Fibroblast of lung (primary cell): ENCODE data around the gene TMEM132C. TPM values are rescaled to one million over a fixed set of nuclear protein-coding genes. Genes with fewer than 3 reads are reported as not detected.

ENCODE experiments used
- DNase-seq, 2 donors: peaks; one replicate each; pipeline versions ENCODE4 v3.0.0 to v3.0.0-alpha.2; 2010; ENCODE audit warnings: low read depth in 2 of 2
- H2AFZ ChIP-seq: 2 replicates; pipeline ENCODE4 v1.5.1; 2012; ENCODE audit warnings: low read length, control low read depth, inconsistent platforms
- H3K27ac ChIP-seq: 2 replicates; pipeline ENCODE4 v1.5.1; 2011; ENCODE audit warnings: low read length, control low read depth; ENCODE audit not compliant: insufficient read depth
- H3K27me3 ChIP-seq: 2 replicates; pipeline ENCODE4 v1.5.1; 2011; ENCODE audit warnings: mild to moderate bottlenecking, low read length; ENCODE audit not compliant: control insufficient read depth, insufficient read depth
- H3K36me3 ChIP-seq: 2 replicates; pipeline ENCODE4 v1.5.1; 2011; ENCODE audit warnings: low read length; ENCODE audit not compliant: control insufficient read depth, insufficient read depth
- H3K4me1 ChIP-seq: 2 replicates; pipeline ENCODE4 v1.5.1; 2011; ENCODE audit warnings: low read length; ENCODE audit not compliant: control insufficient read depth, insufficient read depth; ENCODE audit errors: extremely low read depth
- H3K4me2 ChIP-seq: 2 replicates; pipeline ENCODE4 v1.5.1; 2011; ENCODE audit warnings: low read length, control low read depth; ENCODE audit not compliant: insufficient read depth; ENCODE audit errors: extremely low read depth
- H3K4me3 ChIP-seq, 4 experiments: fragments of 200-600 bp in 1 of 4; sonication (generic) in 1 of 4; replicated peaks in 1 of 4; 2 replicates each; pipeline ENCODE4 v1.5.1; 2011 to 2016; ENCODE audit warnings: low read length in 4 of 4, low read depth in 3 of 4, mild to moderate bottlenecking in 3 of 4, control low read depth in 2 of 4, inconsistent platforms in 1 of 4, mixed read lengths in 1 of 4; ENCODE audit not compliant: insufficient read depth in 1 of 4; ENCODE audit errors: control extremely low read depth in 1 of 4
- H3K79me2 ChIP-seq: 2 replicates; pipeline ENCODE4 v1.5.1; 2012; ENCODE audit warnings: mild to moderate bottlenecking, low read length, inconsistent platforms; ENCODE audit not compliant: control insufficient read depth, insufficient read depth
- H3K9ac ChIP-seq: 2 replicates; pipeline ENCODE4 v1.5.1; 2011; ENCODE audit warnings: mild to moderate bottlenecking, low read length, control low read depth; ENCODE audit not compliant: insufficient read depth
- H3K9me3 ChIP-seq: 2 replicates; pipeline ENCODE4 v1.5.1; 2012; ENCODE audit warnings: low read depth, low read length; ENCODE audit not compliant: control insufficient read depth, insufficient read depth
- H4K20me1 ChIP-seq: 2 replicates; pipeline ENCODE4 v1.5.1; 2011; ENCODE audit warnings: low read length; ENCODE audit not compliant: control insufficient read depth, insufficient read depth; ENCODE audit errors: extremely low read depth
- CTCF ChIP-seq, 2 donors: IDR thresholded peaks in 1 of 2; conservative IDR thresholded peaks in 1 of 2; 1 replicate in 1 of 2; 2 replicates in 1 of 2; pipeline ENCODE4 v1.5.1; 2011 to 2012; ENCODE audit warnings: low read length in 2 of 2, control low read depth in 1 of 2, inconsistent platforms in 1 of 2, low read depth in 1 of 2, mild to moderate bottlenecking in 1 of 2
- EZH2 ChIP-seq: IDR thresholded peaks from 2 replicates; pipeline ENCODE4 v1.5.1; 2012; ENCODE audit warnings: low read length, control low read depth, mild to moderate bottlenecking; ENCODE audit errors: missing control alignments
- polyA plus RNA-seq, 2 donors: library from polyadenylated mRNA; depleted of rRNA in 1 of 2; stranded (reverse) in 1 of 2; unstranded in 1 of 2; fragments of >200 nt; gene quantifications; 2 replicates each; pipeline ENCODE4 v1.2.1, GENCODE V29; 2011 to 2012; ENCODE audit warnings: missing spikeins in 1 of 2
- total RNA-seq: library from RNA; depleted of rRNA; stranded (reverse); fragments of >200 nt; gene quantifications from 2 replicates; pipeline ENCODE4 v1.2.1, GENCODE V29; 2014

The TMEM132C gene
- total and polyA plus RNA-seq, 2 donors (not counting 1 experiment from before 2014, with no cell fraction given): not detected

- H3K9ac ChIP-seq: no peak overlapping the region
- H3K4me2 ChIP-seq: no peak overlapping the region
- no peak for DNase-seq
- H3K4me3 ChIP-seq: no peak overlapping the region
- no peak for TF ChIP-seq CTCF (conservative IDR thresholded peaks at IDR 0.05 in 1 of 2, IDR thresholded peaks at IDR 0.05 in 1 of 2; ENCODE audit: low read depth in 1 of 2, low read length in 2 of 2)
- TF ChIP-seq EZH2: no peak
- no peaks in the 10 kb centered on the region for H3K4me1 ChIP-seq
- H3K9me3 ChIP-seq: no peaks in the 10 kb centered on the region
- no peak overlapping the region for H2AFZ ChIP-seq
- H3K36me3 ChIP-seq: no peaks in the 10 kb centered on the region
- no peaks in the 10 kb centered on the region for H3K27me3 ChIP-seq
- H3K27ac ChIP-seq: no peak overlapping the region
- H4K20me1 ChIP-seq: no peaks in the 10 kb centered on the region
- no peaks in the 10 kb centered on the region for H3K79me2 ChIP-seq
Observed at GRCh38 chr12:128682548-128683275, 415.7 kb downstream of the TMEM132C start.

GRCh38 chr12:128684352-128684751 is 417.4 kb downstream of the TMEM132C start:
- H3K4me1 ChIP-seq: no peaks in the 10 kb centered on the region
- DNase-seq: no peak
- TF ChIP-seq CTCF (conservative IDR thresholded peaks at IDR 0.05 in 1 of 2, IDR thresholded peaks at IDR 0.05 in 1 of 2; ENCODE audit: low read depth in 1 of 2, low read length in 2 of 2): no peak
- no peak for TF ChIP-seq EZH2
- no peak overlapping the region for H3K27ac ChIP-seq
- H3K79me2 ChIP-seq: no peaks in the 10 kb centered on the region
- H3K36me3 ChIP-seq: no peaks in the 10 kb centered on the region
- no peak overlapping the region for H2AFZ ChIP-seq
- no peak overlapping the region for H3K4me2 ChIP-seq
- H4K20me1 ChIP-seq: no peaks in the 10 kb centered on the region
- H3K9me3 ChIP-seq: no peaks in the 10 kb centered on the region
- H3K4me3 ChIP-seq: no peak overlapping the region
- no peak overlapping the region for H3K9ac ChIP-seq
- no peaks in the 10 kb centered on the region for H3K27me3 ChIP-seq

GRCh38 chr12:128685903-128686475 is 419.0 kb downstream of the TMEM132C start:
- H3K36me3 ChIP-seq: no peaks in the 10 kb centered on the region
- DNase-seq: no peak
- no peak overlapping the region for H3K4me2 ChIP-seq
- no peak overlapping the region for H3K4me3 ChIP-seq
- no peak overlapping the region for H2AFZ ChIP-seq
- H3K9ac ChIP-seq: no peak overlapping the region
- H3K79me2 ChIP-seq: no peaks in the 10 kb centered on the region
- H3K9me3 ChIP-seq: no peaks in the 10 kb centered on the region
- H3K27me3 ChIP-seq: no peaks in the 10 kb centered on the region
- no peaks in the 10 kb centered on the region for H3K4me1 ChIP-seq
- no peak overlapping the region for H3K27ac ChIP-seq
- no peak for TF ChIP-seq EZH2
- no peak for TF ChIP-seq CTCF (conservative IDR thresholded peaks at IDR 0.05 in 1 of 2, IDR thresholded peaks at IDR 0.05 in 1 of 2; ENCODE audit: low read depth in 1 of 2, low read length in 2 of 2)
- no peaks in the 10 kb centered on the region for H4K20me1 ChIP-seq
